Esophagus squamous epithelium (tissue), 5 donors: Measurements from ENCODE around the gene CTDP1. TPM values are rescaled to one million over a fixed set of nuclear protein-coding genes. Genes with fewer than 3 reads are reported as not detected.
"Not testable (repeated sequence)": the region's sequence is repeated elsewhere in the genome, so short reads cannot be mapped to it uniquely, and the experiment has no call there.

ENCODE experiments used
- DNase-seq: peaks from one replicate; lab custom pipeline; 2025; lab: John Stamatoyannopoulos, UW
- H3K27ac ChIP-seq, 4 donors: fragments of 200-600 bp; sonication (generic); one replicate each; pipeline ENCODE4 v1.5.1; 2016 to 2019; ENCODE audit warnings: mild to moderate bottlenecking in 1 of 4
- H3K27me3 ChIP-seq, 4 donors: fragments of 200-600 bp; sonication (generic); 1 replicate in 3 of 4; 2 replicates in 1 of 4; pipeline versions ENCODE4 v1.5.1 to v1.6.0; 2017 to 2021; ENCODE audit warnings: antibody characterized with exemption in 1 of 4
- H3K36me3 ChIP-seq, 3 donors: fragments of 200-600 bp; sonication (generic); one replicate each; pipeline ENCODE4 v1.5.1; 2016 to 2019
- H3K4me1 ChIP-seq, 3 donors: fragments of 200-600 bp; sonication (generic); one replicate each; pipeline ENCODE4 v1.5.1; 2017 to 2019
- H3K4me3 ChIP-seq, 4 donors: fragments of 200-600 bp; sonication (generic); 1 replicate in 3 of 4; 2 replicates in 1 of 4; pipeline ENCODE4 v1.5.1; 2016 to 2019; ENCODE audit warnings: mild to moderate bottlenecking in 2 of 4, moderate library complexity in 1 of 4
- H3K9me3 ChIP-seq, 3 donors: fragments of 200-600 bp; sonication (generic); one replicate each; pipeline ENCODE4 v1.5.1; 2016 to 2019
- CTCF ChIP-seq, 6 experiments: fragments of 450-650 bp in 4 of 6; fragments of 200-600 bp in 2 of 6; sonication (generic) in 2 of 6; IDR thresholded peaks; one replicate each; pipeline ENCODE4 v1.5.1; 2016 to 2019; ENCODE audit warnings: antibody characterized with exemption in 6 of 6, mild to moderate bottlenecking in 4 of 6, moderate library complexity in 4 of 6
- POLR2A ChIP-seq, 4 donors: fragments of 450-650 bp; IDR thresholded peaks; one replicate each; pipeline ENCODE4 v1.6.1; 2017; ENCODE audit warnings: antibody characterized with exemption in 4 of 4, mild to moderate bottlenecking in 4 of 4, moderate library complexity in 3 of 4
- WGBS, 2 donors: methylation state at CpG; one replicate each; pipeline ENCODE4 v1.1.5; 2018; 5-methylcytosine and 5-hydroxymethylcytosine counted together
- intact Hi-C: fragments of 100-400 bp; cut with DNase I; formaldehyde crosslinking; loops from one replicate; pipeline ENCODE4 v1.15.0; 2022
- total RNA-seq, 4 donors: library from RNA; depleted of rRNA; stranded (reverse); fragments of >200 nt; gene quantifications; one replicate each; pipeline ENCODE4 v1.1.0, GENCODE V29; 2016
- donor health status: DM: yes; HTN: yes; CAD: no.

The CTDP1 gene
- total RNA-seq, 4 donors from 2014 or later = 10.5 to 17.1 (median 15.5) TPM

GRCh38 chr18:79728931-79729586 lies 49.5 kb downstream of the CTDP1 start:
- H3K36me3 ChIP-seq = peaks cover 19 to 100% (median 21%) of the 10 kb centered on the region in 3 donors
- peaks cover 0 to 59% (median 34%) of the 10 kb centered on the region in 3 donors for H3K9me3 ChIP-seq
- DNase-seq = no peak

GRCh38 chr18:79729611-79730010 lies 50.0 kb downstream of the CTDP1 start:
- Histone ChIP-seq H3K9me3 (peaks cover 0 to 65% (median 34%) of the 10 kb centered on the region in 3 donors), H3K4me1 (no peaks in the 10 kb centered on the region), H3K27me3 (no peaks in the 10 kb centered on the region), H3K27ac (no peak overlapping the region), H3K4me3 (no peak overlapping the region), H3K36me3 (peaks cover 19 to 100% (median 21%) of the 10 kb centered on the region in 3 donors)
- intact Hi-C loops = no loop called here
- no peak for DNase-seq
- WGBS, 2 donors = 97% methylated on average over 8 to 9 of the region's 12 CpGs
- TF ChIP-seq POLR2A (IDR thresholded peaks at IDR 0.05) (no peak), CTCF (IDR thresholded peaks at IDR 0.05) (no peak)

More at GRCh38 chr18:79728931-79729586, 49.5 kb downstream of the CTDP1 start:
- 89 to 94% methylated on average over 13 to 14 of the region's 35 CpGs for WGBS, 2 donors
- TF ChIP-seq CTCF (IDR thresholded peaks at IDR 0.05) = no peak
- TF ChIP-seq POLR2A (IDR thresholded peaks at IDR 0.05) = no peak
- intact Hi-C loops = no loop called here
- Histone ChIP-seq H3K4me1 (no peaks in the 10 kb centered on the region), H3K27me3 (no peaks in the 10 kb centered on the region), H3K4me3 (no peak overlapping the region), H3K27ac (no peak overlapping the region)

GRCh38 chr18:79730804-79731203 lies 51.2 kb downstream of the CTDP1 start:
- Histone ChIP-seq H3K36me3 (peaks cover 19 to 100% (median 21%) of the 10 kb centered on the region in 3 donors), H3K27me3 (no peaks in the 10 kb centered on the region), H3K4me3 (no peak overlapping the region), H3K27ac (no peak overlapping the region), H3K9me3 (peaks cover 0 to 76% (median 34%) of the 10 kb centered on the region in 3 donors), H3K4me1 (no peaks in the 10 kb centered on the region)
- TF ChIP-seq CTCF (IDR thresholded peaks at IDR 0.05) (no peak), POLR2A (IDR thresholded peaks at IDR 0.05) (no peak)
- DNase-seq = no peak
- intact Hi-C loops = no loop called here
- 98 to 100% methylated on average over 5 to 6 of the region's 11 CpGs for WGBS, 2 donors

GRCh38 chr18:79731881-79732720 lies 52.5 kb downstream of the CTDP1 start:
- Histone ChIP-seq H3K9me3 (peaks cover 0 to 76% (median 34%) of the 10 kb centered on the region in 3 donors), H3K36me3 (peaks cover 21 to 100% (median 30%) of the 10 kb centered on the region in 3 donors)
- H3K27me3 ChIP-seq, DNase-seq, intact Hi-C loops, H3K4me3 ChIP-seq, H3K27ac ChIP-seq, H3K4me1 ChIP-seq: not testable (repeated sequence)
- WGBS, 2 donors = 89 to 94% methylated on average over 11 to 16 of the region's 17 CpGs

- TF ChIP-seq CTCF (IDR thresholded peaks at IDR 0.05) (no peak), POLR2A (IDR thresholded peaks at IDR 0.05) (no peak)
- H3K4me1 ChIP-seq = no peaks in the 10 kb centered on the region
- peaks cover 0 to 76% (median 34%) of the 10 kb centered on the region in 3 donors for H3K9me3 ChIP-seq
- WGBS, 2 donors = 95 to 96% methylated on average over 8 to 9 of the region's 9 CpGs
- no peak for DNase-seq
- H3K27me3 ChIP-seq = no peaks in the 10 kb centered on the region
- no peak overlapping the region for H3K4me3 ChIP-seq
- H3K27ac ChIP-seq = no peak overlapping the region
- peaks cover 21 to 100% (median 31%) of the 10 kb centered on the region in 3 donors for H3K36me3 ChIP-seq
- intact Hi-C loops = no loop called here
Observed at GRCh38 chr18:79732721-79733025, 53.1 kb downstream of the CTDP1 start.
